Heart right ventricle (tissue), 16 donors: Measurements from ENCODE around the gene CPTP. TPM values are rescaled to one million over a fixed set of nuclear protein-coding genes. Genes with fewer than 3 reads are reported as not detected.

ENCODE experiments used
- ATAC-seq, 8 donors: fragments of 200-7000 bp; cut with Tn5 transposase; one replicate each; pipeline ENCODE4 v1.9.1; 2020; ENCODE audit warnings: mild to moderate bottlenecking in 8 of 8, moderate library complexity in 8 of 8, moderate number of reproducible peaks in 1 of 8
- DNase-seq, 2 donors: peaks; one replicate each; pipeline ENCODE4 v3.0.0-alpha.2; 2020
- H3K27ac ChIP-seq, 10 donors: fragments of 200-600 bp; sonication (generic) in 2 of 10; one replicate each; pipeline versions ENCODE4 v1.5.0 to v1.8.0; 2020 to 2022; ENCODE audit warnings: mild to moderate bottlenecking in 3 of 10
- H3K27me3 ChIP-seq, 7 donors: fragments of 200-600 bp; one replicate each; pipeline ENCODE4 v1.8.0; 2021 to 2022; ENCODE audit warnings: mild to moderate bottlenecking in 2 of 7
- H3K36me3 ChIP-seq, 9 donors: fragments of 200-600 bp; sonication (generic) in 1 of 9; one replicate each; pipeline versions ENCODE4 v1.5.0 to v1.8.0; 2020 to 2022; ENCODE audit warnings: mild to moderate bottlenecking in 2 of 9
- H3K4me1 ChIP-seq, 9 donors: fragments of 200-600 bp; sonication (generic) in 1 of 9; one replicate each; pipeline versions ENCODE4 v1.5.0 to v1.8.0; 2020 to 2022; ENCODE audit warnings: mild to moderate bottlenecking in 4 of 9
- H3K4me3 ChIP-seq, 10 donors: fragments of 200-600 bp; sonication (generic) in 2 of 10; one replicate each; pipeline versions ENCODE4 v1.5.0 to v1.8.0; 2020 to 2022; ENCODE audit warnings: mild to moderate bottlenecking in 7 of 10, moderate library complexity in 2 of 10
- H3K9me3 ChIP-seq, 11 donors: fragments of 200-600 bp in 10 of 11; sonication (generic) in 2 of 11; one replicate each; pipeline versions ENCODE4 v1.5.0 to v1.8.0; 2013 to 2022; ENCODE audit warnings: mild to moderate bottlenecking in 2 of 11, control low read depth in 1 of 11, moderate library complexity in 1 of 11
- WGBS, 2 donors: extraction: QIAGEN DNeasy Blood & Tissue Kit; methylation state at CpG; one replicate each; pipeline ENCODE4 v1.1.7; 2013; ENCODE audit warnings: inconsistent platforms in 1 of 2; 5-methylcytosine and 5-hydroxymethylcytosine counted together
- intact Hi-C, 10 donors: fragments of 100-400 bp; cut with DNase I; formaldehyde crosslinking; loops; one replicate each; pipeline versions ENCODE4 v1.11.1 to v1.14.2; 2022
- polyA plus RNA-seq, 2 donors: library from polyadenylated mRNA; stranded (reverse); fragments of 200-250 nt; gene quantifications; one replicate each; pipeline ENCODE4 v1.2.3, GENCODE V29; 2013
- total RNA-seq, 10 donors: library from RNA; stranded (reverse); fragmentation: NEBNext Ultra II Directional in 3 of 10; extraction: Animal tissue kit (Norgen Biotek cat#: 25700) in 3 of 10; gene quantifications; one replicate each; pipeline versions ENCODE4 v1.2.1 to v1.2.4, GENCODE V29; 2021 to 2023
- TF ChIP-seq, protein P1 (sequence below), 9 donors: fragments of 200-600 bp; sonication (generic) in 2 of 9; IDR thresholded peaks; one replicate each; pipeline versions ENCODE4 v1.5.0 to v1.8.0; 2021 to 2022; ENCODE audit warnings: antibody characterized with exemption in 9 of 9, mild to moderate bottlenecking in 5 of 9, moderate library complexity in 1 of 9
- donor health status: Arrhythmogenic right ventricular cardiomyopathy.
- donor health status: ischemic (EF 13 %, LVEDD 7.1; RV severe dilation, severe dysfunction).
- donor health status: healthy with polysubstance abuse.
- donor health status: DM: no; HTN: yes; CAD: no.
- donor health status: DM: no; HTN: no; CAD: no.
- donor health status: ischemic (EF 25% LVEDD 6.9; RV normal size, moderate dysfunction).
- donor health status: ischemic (EF 25% LVEDD 5.7; RV mildly dilated, moderate dysfunction).
- donor health status: healthy.
- donor health status: DM: yes; HTN: yes; CAD: no.
- donor health status: Ischemic cardiomyopathy.
- donor health status: ischemic (EF 35%, LVEDD 5.7; RV mildly dilated, moderate dysfunction).
- donor health status: nonischemic (EF 11% LVEDD 7.7; RV severe dilation, severe dysfunction).
- donor health status: DM: yes; HTN: yes; CAD: no.
- donor health status: PGD.
- donor health status: ischemic (EF 29% LVEDD 5.4; RV normal size, mild dysfunction).
- donor health status: nonischemic (EF 23%, LVEDD 6.1; RV moderate dilation, normal function).

Gene CPTP
- total and polyA plus RNA-seq, 12 donors = 49.4 to 222 (median 65.4) TPM

DNA sequence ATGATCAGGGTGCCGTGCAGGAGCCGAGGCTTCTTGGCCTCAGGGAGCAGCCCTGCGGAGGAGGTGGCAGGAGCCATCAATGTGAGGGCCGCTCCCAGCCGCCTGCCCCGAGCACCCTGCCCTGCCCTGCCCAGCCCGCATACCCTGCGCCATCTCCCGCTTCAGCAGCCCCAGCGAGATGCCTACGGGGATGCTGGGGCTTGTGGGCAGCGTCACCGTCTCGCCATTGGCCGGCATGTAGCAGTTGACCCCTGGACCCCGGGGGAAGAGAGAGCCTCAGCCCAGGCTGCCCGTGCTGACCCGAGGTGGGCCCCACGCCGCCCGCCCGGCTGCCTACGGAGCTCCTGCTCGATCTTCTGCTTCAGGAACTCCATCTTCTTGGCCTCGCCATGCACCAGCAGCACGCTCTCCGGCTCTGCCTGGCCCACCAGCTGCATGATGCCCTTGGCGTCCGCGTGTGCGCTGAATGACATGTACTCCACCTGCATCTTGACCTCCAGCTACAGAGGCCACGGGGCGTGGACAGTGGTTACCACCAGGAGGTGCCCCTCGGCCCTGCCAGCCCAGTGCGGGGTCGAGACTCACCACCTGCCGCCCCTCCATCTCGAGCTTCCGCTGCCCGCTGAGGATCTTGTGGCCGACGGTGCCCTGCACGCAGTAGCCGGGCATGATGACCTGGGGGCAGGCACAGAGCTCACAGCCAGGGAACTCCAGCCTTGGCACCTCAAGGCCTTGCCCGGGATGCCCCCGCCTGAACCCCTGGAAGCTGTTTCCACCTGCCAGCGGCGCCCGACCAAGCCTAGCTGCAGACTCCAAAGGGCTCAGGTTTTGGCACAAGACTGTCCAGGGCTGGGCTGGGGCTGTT is 11.9 kb upstream of the CPTP start:
- ATAC-seq (no peak), DNase-seq (no peak)
- Histone ChIP-seq H3K27ac (no peak overlapping the region), H3K4me3 (no peak overlapping the region), H3K9me3 (no peaks in the 10 kb centered on the region), H3K27me3 (no peaks in the 10 kb centered on the region), H3K4me1 (peaks cover 4 to 22% (median 16%) of the 10 kb centered on the region in 9 donors), H3K36me3 (peaks cover 4 to 76% (median 37%) of the 10 kb centered on the region in 9 donors)
- 93 to 95% methylated on average over 49 of the region's 49 CpGs for WGBS, 2 donors
- TF ChIP-seq, protein P1, sequence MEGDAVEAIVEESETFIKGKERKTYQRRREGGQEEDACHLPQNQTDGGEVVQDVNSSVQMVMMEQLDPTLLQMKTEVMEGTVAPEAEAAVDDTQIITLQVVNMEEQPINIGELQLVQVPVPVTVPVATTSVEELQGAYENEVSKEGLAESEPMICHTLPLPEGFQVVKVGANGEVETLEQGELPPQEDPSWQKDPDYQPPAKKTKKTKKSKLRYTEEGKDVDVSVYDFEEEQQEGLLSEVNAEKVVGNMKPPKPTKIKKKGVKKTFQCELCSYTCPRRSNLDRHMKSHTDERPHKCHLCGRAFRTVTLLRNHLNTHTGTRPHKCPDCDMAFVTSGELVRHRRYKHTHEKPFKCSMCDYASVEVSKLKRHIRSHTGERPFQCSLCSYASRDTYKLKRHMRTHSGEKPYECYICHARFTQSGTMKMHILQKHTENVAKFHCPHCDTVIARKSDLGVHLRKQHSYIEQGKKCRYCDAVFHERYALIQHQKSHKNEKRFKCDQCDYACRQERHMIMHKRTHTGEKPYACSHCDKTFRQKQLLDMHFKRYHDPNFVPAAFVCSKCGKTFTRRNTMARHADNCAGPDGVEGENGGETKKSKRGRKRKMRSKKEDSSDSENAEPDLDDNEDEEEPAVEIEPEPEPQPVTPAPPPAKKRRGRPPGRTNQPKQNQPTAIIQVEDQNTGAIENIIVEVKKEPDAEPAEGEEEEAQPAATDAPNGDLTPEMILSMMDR (IDR thresholded peaks at IDR 0.05) = no peak
- intact Hi-C loops = no loop called here

DNA sequence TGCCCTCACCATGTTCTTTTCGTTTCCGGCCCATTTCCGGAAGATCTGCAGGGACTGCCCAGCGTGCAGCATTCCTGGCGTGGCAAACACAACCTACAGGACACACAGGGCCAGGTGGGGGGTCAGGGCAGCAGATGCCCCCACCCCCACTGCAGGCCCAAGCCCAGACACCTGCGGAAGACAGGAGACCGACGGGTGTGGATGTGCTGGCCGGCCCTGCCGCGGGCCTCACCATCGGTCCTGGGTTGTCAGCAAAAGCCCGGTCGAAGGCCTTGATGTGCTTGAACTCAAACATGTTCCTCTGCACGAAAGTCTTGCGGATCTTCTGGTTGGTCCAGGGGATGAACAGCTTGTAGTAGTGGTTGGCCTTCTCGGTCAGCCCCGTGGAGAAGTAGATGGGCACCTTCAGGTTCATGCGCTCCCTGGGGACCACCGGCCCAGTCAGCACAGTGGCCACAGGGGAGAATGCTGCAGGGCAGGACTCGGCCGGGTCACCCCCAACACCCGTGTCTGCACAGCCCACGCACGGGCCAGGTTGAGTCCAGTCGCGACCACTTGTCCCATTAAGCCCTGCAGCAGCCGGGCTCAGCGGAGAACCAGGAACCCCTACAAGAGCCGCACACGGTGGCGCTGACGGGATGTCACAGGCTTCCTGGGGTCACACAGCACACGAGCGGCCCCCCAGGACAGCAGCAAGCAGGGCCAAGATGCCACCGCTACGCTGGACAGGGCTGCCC is 10.9 kb upstream of the CPTP start:
- no peak for DNase-seq
- ATAC-seq = no peak
- intact Hi-C loops = no loop called here
- Histone ChIP-seq H3K27ac (no peak overlapping the region), H3K9me3 (no peaks in the 10 kb centered on the region), H3K4me1 (peaks cover 4 to 31% (median 23%) of the 10 kb centered on the region in 9 donors), H3K4me3 (no peak overlapping the region), H3K27me3 (no peaks in the 10 kb centered on the region), H3K36me3 (peaks cover 4 to 85% (median 37%) of the 10 kb centered on the region in 9 donors)
- 89 to 92% methylated on average over 37 of the region's 37 CpGs for WGBS, 2 donors
- TF ChIP-seq, protein P1 (IDR thresholded peaks at IDR 0.05) = no peak

DNA sequence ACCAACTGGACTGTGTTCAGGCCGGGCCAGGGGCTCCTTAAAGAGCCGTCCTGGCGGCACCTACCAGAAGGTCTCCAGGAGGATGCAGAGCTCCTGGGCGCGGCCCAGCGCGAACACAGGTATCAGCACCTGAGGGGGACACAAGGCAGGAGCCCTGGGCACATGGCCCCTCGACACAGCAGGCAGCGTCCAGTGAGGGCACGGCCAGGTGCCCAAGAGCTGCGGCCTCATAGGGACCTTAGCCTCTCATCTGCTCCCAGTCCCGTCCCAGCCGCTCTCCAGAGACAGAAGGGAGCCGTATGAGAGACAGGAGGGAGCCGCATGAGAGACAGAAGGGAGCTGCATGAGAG is 10.4 kb upstream of the CPTP start:
- DNase-seq (no peak), ATAC-seq (no peak)
- Histone ChIP-seq H3K9me3 (no peaks in the 10 kb centered on the region), H3K4me1 (peaks cover 2 to 29% (median 17%) of the 10 kb centered on the region in 9 donors), H3K27me3 (no peaks in the 10 kb centered on the region), H3K4me3 (no peak overlapping the region), H3K36me3 (peaks cover 4 to 90% (median 42%) of the 10 kb centered on the region in 9 donors), H3K27ac (no peak overlapping the region)
- TF ChIP-seq, protein P1 (IDR thresholded peaks at IDR 0.05) = no peak
- intact Hi-C loops = no loop called here
- 92 to 94% methylated on average over 15 of the region's 15 CpGs for WGBS, 2 donors

DNA sequence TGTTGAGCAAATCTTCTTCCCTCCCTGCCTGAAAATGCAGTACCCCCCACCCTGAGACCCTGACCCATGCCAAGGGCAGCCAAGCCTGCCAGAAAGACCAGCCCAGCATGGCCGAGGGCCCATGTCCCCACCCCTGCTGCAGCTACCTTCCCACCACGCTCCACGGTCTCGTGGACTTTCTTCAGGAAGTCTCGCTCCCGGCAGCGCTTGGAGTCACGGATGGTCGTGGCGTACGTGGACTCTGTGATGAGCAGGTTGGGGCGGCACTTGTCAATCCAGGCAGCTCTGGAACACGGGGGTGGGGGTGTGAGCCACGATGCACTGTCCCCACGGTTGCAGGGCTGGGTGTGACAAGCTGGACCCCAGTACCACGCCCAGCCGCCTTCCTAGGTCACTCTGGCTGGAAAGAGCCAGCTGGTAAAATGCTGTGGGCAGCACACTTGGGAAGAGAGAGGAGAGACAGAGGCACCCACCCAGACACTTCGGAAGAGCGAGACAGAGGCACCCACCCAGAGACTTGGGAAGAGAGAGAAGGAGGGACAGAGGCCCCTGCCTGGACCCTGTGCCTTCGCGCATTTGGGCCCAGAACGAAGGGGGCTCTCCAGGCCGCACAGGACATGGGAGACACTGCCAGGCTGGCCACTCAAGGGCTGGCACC is 9.8 kb upstream of the CPTP start:
- intact Hi-C loops = no loop called here
- no peak overlapping the region for H3K4me3 ChIP-seq
- TF ChIP-seq, protein P1 (IDR thresholded peaks at IDR 0.05) = no peak
- no peaks in the 10 kb centered on the region for H3K27me3 ChIP-seq
- DNase-seq = no peak
- WGBS, 2 donors = 89 to 92% methylated on average over 23 of the region's 23 CpGs
- no peak for ATAC-seq
- H3K9me3 ChIP-seq = no peaks in the 10 kb centered on the region
- peaks cover 4 to 96% (median 43%) of the 10 kb centered on the region in 9 donors for H3K36me3 ChIP-seq
- no peak overlapping the region for H3K27ac ChIP-seq
- H3K4me1 ChIP-seq = peaks cover 0 to 25% (median 11%) of the 10 kb centered on the region in 9 donors
